Caco-2 (cell line): Measurements from ENCODE around the gene SNAPC4. TPM values are rescaled to one million over a fixed set of nuclear protein-coding genes. Genes with fewer than 3 reads are reported as not detected.

Experiments used
- BruUV-seq: library from RNA; stranded (reverse); fragments of 400-500 nt; replicated peaks from 2 replicates; lab custom pipeline; 2021; lab: Mats Ljungman, UMichigan
- CTCF ChIA-PET: fragments of 300-600 bp; sonication (Branson Sonifier 250); formaldehyde crosslinking; loops from one replicate; lab custom pipeline; 2022; ENCODE audit warnings: antibody characterized with exemption; lab: Charles Lee
- POLR2A ChIA-PET: fragments of 300-600 bp; sonication (Branson Sonifier 250); formaldehyde crosslinking; loops from one replicate; lab custom pipeline; 2022; ENCODE audit warnings: antibody characterized with exemption; lab: Charles Lee
- DNase-seq, 2 experiments: peaks; one replicate each; pipeline versions ENCODE4 v3.0.0 to v3.0.0-alpha.2; 2020 to 2022
- H3K27me3 ChIP-seq: replicated peaks from 2 replicates; pipeline ENCODE4 v1.6.0; 2011; ENCODE audit warnings: low read length; ENCODE audit not compliant: control insufficient read depth, insufficient read depth
- H3K36me3 ChIP-seq: 2 replicates; pipeline ENCODE4 v1.5.1; 2011; ENCODE audit warnings: low read length; ENCODE audit not compliant: control insufficient read depth, insufficient read depth
- H3K4me1 ChIP-seq: fragments of 250-450 bp; sonication (Bioruptor Pico); 2 replicates; pipeline ENCODE4 v1.5.1; 2020; ENCODE audit warnings: mild to moderate bottlenecking
- H3K4me3 ChIP-seq: 2 replicates; pipeline ENCODE4 v1.5.1; 2011; ENCODE audit warnings: low read depth, mild to moderate bottlenecking, control low read depth, low read length
- H3K9me3 ChIP-seq: fragments of 250-450 bp; sonication (Bioruptor Pico); 2 replicates; pipeline ENCODE4 v1.5.1; 2020; ENCODE audit warnings: mild to moderate bottlenecking, moderate library complexity
- H3K27ac Mint-ChIP-seq: one replicate; pipeline ENCODE4 v1.8.0; 2022; ENCODE audit warnings: mixed read lengths; ENCODE audit not compliant: unreplicated experiment
- H3K27me3 Mint-ChIP-seq: one replicate; pipeline ENCODE4 v1.8.0; 2022; ENCODE audit warnings: mixed read lengths; ENCODE audit not compliant: insufficient read depth, unreplicated experiment
- H3K36me3 Mint-ChIP-seq: one replicate; pipeline ENCODE4 v1.8.0; 2022; ENCODE audit warnings: mild to moderate bottlenecking, mixed read lengths; ENCODE audit not compliant: insufficient read depth, unreplicated experiment
- H3K4me1 Mint-ChIP-seq: one replicate; pipeline ENCODE4 v1.8.0; 2022; ENCODE audit warnings: low read depth, mixed read lengths; ENCODE audit not compliant: unreplicated experiment
- H3K4me3 Mint-ChIP-seq: one replicate; pipeline ENCODE4 v1.8.0; 2022; ENCODE audit warnings: mild to moderate bottlenecking, moderate library complexity, mixed read lengths; ENCODE audit not compliant: unreplicated experiment
- H3K9me3 Mint-ChIP-seq: one replicate; pipeline ENCODE4 v1.8.0; 2022; ENCODE audit warnings: mixed read lengths; ENCODE audit not compliant: unreplicated experiment
- intact Hi-C: fragments of 100-400 bp; cut with micrococcal nuclease; formaldehyde crosslinking; loops from one replicate; pipeline ENCODE4 v1.10.0; 2022; ENCODE audit not compliant: unreplicated experiment
- total RNA-seq: library from RNA; stranded (reverse); gene quantifications from 2 replicates; pipeline ENCODE4 v1.2.3, GENCODE V29; 2022
- TF ChIP-seq, protein P1 (sequence below), 2 experiments: fragments of 200-600 bp in 1 of 2; IDR thresholded peaks; 1 replicate in 1 of 2; 2 replicates in 1 of 2; pipeline versions ENCODE4 v1.5.1 to v1.8.0; 2011 to 2022; ENCODE audit warnings: antibody characterized with exemption in 1 of 2, control low read depth in 1 of 2, inconsistent platforms in 1 of 2, low read depth in 1 of 2, low read length in 1 of 2, mild to moderate bottlenecking in 1 of 2, moderate library complexity in 1 of 2; ENCODE audit not compliant: insufficient read depth in 1 of 2, severe bottlenecking in 1 of 2, unreplicated experiment in 1 of 2

SNAPC4 gene
- total RNA-seq, 1 experiment from 2014 or later: 15.3 TPM

DNA sequence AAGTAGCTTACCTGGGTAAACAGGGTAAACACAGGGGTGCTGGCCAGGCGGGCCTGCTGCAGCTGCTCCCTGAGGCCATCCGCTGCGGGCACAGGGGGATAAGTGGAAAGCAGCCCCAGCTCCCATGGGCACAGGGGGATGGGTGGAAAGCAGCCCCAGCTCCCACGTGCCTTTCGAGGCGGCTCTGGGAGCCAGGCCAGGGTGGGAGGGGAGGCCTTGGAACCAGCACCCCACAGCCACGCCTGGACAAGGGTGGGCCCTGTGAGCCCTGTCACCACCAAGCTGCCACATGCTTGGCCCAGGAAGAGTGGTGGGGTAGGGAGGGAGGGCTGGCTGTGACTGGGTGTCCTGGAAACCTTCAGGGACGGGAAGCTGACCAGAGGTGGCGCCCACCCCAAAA, 18.7 kb downstream of the SNAPC4 start:
- TF ChIP-seq, protein P1, sequence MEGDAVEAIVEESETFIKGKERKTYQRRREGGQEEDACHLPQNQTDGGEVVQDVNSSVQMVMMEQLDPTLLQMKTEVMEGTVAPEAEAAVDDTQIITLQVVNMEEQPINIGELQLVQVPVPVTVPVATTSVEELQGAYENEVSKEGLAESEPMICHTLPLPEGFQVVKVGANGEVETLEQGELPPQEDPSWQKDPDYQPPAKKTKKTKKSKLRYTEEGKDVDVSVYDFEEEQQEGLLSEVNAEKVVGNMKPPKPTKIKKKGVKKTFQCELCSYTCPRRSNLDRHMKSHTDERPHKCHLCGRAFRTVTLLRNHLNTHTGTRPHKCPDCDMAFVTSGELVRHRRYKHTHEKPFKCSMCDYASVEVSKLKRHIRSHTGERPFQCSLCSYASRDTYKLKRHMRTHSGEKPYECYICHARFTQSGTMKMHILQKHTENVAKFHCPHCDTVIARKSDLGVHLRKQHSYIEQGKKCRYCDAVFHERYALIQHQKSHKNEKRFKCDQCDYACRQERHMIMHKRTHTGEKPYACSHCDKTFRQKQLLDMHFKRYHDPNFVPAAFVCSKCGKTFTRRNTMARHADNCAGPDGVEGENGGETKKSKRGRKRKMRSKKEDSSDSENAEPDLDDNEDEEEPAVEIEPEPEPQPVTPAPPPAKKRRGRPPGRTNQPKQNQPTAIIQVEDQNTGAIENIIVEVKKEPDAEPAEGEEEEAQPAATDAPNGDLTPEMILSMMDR (IDR thresholded peaks at IDR 0.05; ENCODE audit: insufficient read depth in 1 of 2, low read depth in 1 of 2, low read length in 1 of 2, severe bottlenecking in 1 of 2, unreplicated experiment in 1 of 2): no peak
- no peak overlapping the region for H3K4me3 ChIP-seq
- peaks cover 38% of the 10 kb centered on the region for H3K36me3 Mint-ChIP-seq
- no peak overlapping the region for H3K4me3 Mint-ChIP-seq
- no peaks in the 10 kb centered on the region for H3K9me3 ChIP-seq
- DNase-seq: no peak
- H3K36me3 ChIP-seq: peaks cover 1% of the 10 kb centered on the region; the same call in 1 of the 2 replicates
- intact Hi-C loops: no loop called here
- H3K27me3 ChIP-seq: no peaks in the 10 kb centered on the region
- H3K27ac Mint-ChIP-seq: no peak overlapping the region
- no TSS peak for BruUV-seq
- H3K4me1 Mint-ChIP-seq: no peaks in the 10 kb centered on the region
- H3K9me3 Mint-ChIP-seq: no peaks in the 10 kb centered on the region
- ChIA-PET POLR2A (no interaction called here), CTCF (interaction anchor here (0.6 to 0.7 kb wide), 2 partner anchors 600 to 781 kb away, joined by 3 to 4 read pairs; no protein-coding TSS in a partner anchor)
- H3K27me3 Mint-ChIP-seq: no peaks in the 10 kb centered on the region
- no peaks in the 10 kb centered on the region for H3K4me1 ChIP-seq

GRCh38 chr9:136380381-136380780, 19.6 kb downstream of the SNAPC4 start:
- ChIA-PET CTCF (no interaction called here), POLR2A (no interaction called here)
- H3K36me3 ChIP-seq: peaks cover 1% of the 10 kb centered on the region; the same call in 1 of the 2 replicates
- no peaks in the 10 kb centered on the region for H3K9me3 ChIP-seq
- H3K9me3 Mint-ChIP-seq: no peaks in the 10 kb centered on the region
- intact Hi-C loops: no loop called here
- H3K4me3 Mint-ChIP-seq: no peak overlapping the region
- H3K4me3 ChIP-seq: no peak overlapping the region
- TF ChIP-seq, protein P1 (IDR thresholded peaks at IDR 0.05; ENCODE audit: insufficient read depth in 1 of 2, low read depth in 1 of 2, low read length in 1 of 2, severe bottlenecking in 1 of 2, unreplicated experiment in 1 of 2): no peak
- BruUV-seq: no TSS peak
- no peaks in the 10 kb centered on the region for H3K4me1 Mint-ChIP-seq
- H3K4me1 ChIP-seq: no peaks in the 10 kb centered on the region
- no peak for DNase-seq
- peaks cover 38% of the 10 kb centered on the region for H3K36me3 Mint-ChIP-seq
- H3K27ac Mint-ChIP-seq: no peak overlapping the region
- no peaks in the 10 kb centered on the region for H3K27me3 ChIP-seq
- no peaks in the 10 kb centered on the region for H3K27me3 Mint-ChIP-seq

DNA sequence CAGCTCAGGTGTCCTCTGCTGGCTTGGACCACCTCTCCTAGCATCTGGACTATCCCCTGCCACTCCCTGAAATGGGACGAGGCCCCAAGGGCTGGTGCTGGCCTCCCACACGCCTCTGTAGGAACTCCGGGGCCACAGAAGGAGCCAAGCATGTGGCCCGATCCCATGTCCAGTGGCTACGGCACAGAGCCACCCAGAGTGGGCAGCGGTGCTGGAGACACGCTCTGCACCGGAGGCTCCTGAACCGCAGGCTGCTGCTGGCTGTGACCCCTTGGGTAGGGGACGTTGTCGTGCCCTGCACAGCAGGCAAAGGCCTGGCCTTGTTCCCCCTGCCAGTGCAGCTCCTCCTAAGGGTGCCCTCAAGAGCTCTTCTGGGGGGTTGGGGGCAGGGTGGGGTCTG, 20.1 kb downstream of the SNAPC4 start:
- Histone ChIP-seq H3K9me3 (no peaks in the 10 kb centered on the region), H3K36me3 (peaks cover 1% of the 10 kb centered on the region; the same call in 1 of the 2 replicates), H3K4me1 (no peaks in the 10 kb centered on the region), H3K27me3 (no peaks in the 10 kb centered on the region), H3K4me3 (no peak overlapping the region)
- TF ChIP-seq, protein P1 (IDR thresholded peaks at IDR 0.05; ENCODE audit: insufficient read depth in 1 of 2, low read depth in 1 of 2, low read length in 1 of 2, severe bottlenecking in 1 of 2, unreplicated experiment in 1 of 2): no peak
- Mint-ChIP-seq H3K4me3 (no peak overlapping the region), H3K36me3 (peaks cover 35% of the 10 kb centered on the region), H3K4me1 (no peaks in the 10 kb centered on the region), H3K27me3 (no peaks in the 10 kb centered on the region), H3K9me3 (no peaks in the 10 kb centered on the region), H3K27ac (no peak overlapping the region)
- DNase-seq: no peak
- intact Hi-C loops: no loop called here
- BruUV-seq: no TSS peak
- POLR2A ChIA-PET: no interaction called here
- CTCF ChIA-PET: interaction anchor here (0.6 kb wide), 1 partner anchor 21 kb away, joined by 4 read pairs; no protein-coding TSS in a partner anchor
